GM18507 (cell line): ENCODE measurements around the gene CFAP20.

Experiments used
- DNase-seq: peaks from one replicate; pipeline ENCODE4 v3.0.0; 2011; ENCODE audit warnings: low read depth; ENCODE audit not compliant: insufficient read length; ENCODE audit errors: extremely low spot score
- FAIRE-seq: peaks from 2 replicates; lab custom pipeline; 2011; peaks lifted over from hg19 to GRCh38; lab: Jason Lieb, UNC

CFAP20 gene

DNA sequence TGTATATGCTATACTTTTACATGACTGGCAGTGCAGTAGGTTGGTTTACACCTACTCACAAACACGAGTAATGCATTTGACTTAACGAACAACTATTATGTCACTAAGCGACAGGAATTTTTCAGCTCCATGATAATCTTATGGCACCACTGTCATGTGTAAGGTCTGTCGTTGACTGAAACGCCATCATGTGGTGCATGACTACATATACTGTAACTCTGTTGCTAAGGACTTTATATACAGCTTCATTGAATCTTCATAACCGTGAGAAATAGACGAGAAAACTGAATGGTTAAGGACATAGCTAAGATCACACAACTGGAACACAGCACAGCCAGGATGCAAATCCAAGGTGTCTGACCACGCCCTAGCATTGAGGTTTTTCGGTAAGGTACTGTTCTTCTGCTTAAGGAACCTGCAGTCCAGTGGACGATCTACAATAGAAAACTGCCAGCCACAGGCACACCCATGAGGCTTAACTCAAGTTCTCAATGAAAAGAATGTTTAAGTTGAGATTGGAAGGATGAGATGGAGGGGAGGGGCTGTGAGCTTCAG is 3.3 kb downstream of the CFAP20 start:
- FAIRE-seq (no peak), DNase-seq (no peak)

DNA sequence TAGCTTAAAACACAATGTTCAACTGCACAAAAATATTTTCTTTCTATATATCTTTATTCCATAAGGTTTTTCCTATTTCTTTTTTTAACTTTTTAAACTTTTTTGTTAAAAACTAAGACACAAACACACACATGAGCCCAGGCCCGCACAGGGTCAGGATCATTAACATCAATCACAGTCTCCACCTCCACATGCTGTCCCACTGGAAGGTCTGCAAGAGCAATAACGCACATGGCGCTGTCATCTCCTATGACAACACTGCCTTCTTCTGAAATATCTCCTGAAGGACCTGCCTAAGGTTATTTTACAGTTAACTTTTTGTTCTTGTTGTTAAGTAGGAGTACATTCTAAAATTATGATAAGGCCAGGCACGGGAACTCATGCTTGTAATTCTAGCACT is 4.1 kb downstream of the CFAP20 start:
- FAIRE-seq = no peak

DNA sequence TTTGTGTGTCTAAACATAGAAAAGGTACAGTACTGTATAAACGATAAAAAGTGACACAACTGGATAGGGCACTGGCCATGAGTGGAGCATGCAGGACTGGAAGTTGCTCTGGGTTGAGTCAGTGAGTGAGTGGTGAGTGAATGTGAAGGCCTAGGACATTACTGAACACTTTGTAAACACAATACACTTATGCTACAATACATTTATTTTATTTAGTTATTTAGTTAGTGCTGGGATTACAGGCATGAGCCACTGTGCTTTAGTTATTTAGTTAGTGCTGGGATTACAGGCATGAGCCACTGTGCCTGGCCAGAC is 4.6 kb downstream of the CFAP20 start:
- no peak for DNase-seq
- no peak for FAIRE-seq

More for the DNA sequence above, 4.1 kb downstream of the CFAP20 start:
- DNase-seq = no peak

DNA sequence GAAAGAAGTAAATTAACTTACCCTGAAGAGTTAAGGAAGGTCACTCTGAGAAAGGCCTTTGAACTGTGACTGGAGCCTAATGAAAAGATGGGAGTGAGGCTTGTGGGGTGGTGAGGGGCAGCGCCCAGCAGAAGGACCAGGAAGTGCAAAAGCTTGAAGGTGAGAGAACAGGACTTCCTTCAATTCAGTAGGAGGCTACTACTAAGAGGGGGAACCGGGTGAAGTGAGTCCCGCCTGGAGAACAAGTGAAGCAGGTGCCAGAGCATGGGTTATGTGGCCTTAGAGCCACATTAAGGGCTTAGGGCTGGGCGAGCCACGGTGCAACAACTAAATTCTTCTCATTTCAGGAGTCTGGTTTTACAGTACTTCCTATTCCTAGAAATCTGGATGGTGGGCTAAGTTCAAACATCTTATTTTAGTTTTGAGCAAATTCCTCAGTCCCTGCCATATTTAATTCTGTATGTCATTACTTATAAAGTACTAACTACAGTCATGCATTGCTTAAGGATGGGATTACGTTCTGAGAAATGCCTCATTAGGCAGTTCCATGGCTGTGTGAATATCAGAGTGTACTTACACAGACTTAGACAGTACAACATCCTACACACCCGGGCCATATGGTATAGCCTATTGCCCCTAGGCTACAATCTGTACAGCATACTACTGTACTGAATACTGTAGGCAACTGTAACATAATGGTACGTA is 5.1 kb downstream of the CFAP20 start:
- no peak for FAIRE-seq
- no peak for DNase-seq

DNA sequence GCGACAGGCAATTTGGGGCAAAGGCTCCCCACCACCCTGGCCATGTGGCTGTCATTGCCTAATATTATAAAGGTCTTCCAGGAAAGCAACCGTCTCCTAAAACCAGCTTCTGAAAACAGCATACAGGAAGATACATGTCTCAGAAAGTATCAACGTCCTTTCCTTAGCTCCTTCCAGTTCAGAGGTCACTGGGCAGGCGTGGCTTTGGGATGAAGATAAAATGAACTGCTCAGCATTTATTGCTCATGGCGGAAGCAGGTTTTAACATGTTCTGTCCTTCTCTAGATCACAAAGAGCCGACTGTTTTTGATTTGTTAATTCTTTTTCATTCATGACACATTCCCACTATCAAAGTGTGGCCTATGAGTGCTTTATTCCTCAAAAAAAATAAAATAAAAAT is 8.0 kb downstream of the CFAP20 start:
- FAIRE-seq (no peak), DNase-seq (no peak)

DNA sequence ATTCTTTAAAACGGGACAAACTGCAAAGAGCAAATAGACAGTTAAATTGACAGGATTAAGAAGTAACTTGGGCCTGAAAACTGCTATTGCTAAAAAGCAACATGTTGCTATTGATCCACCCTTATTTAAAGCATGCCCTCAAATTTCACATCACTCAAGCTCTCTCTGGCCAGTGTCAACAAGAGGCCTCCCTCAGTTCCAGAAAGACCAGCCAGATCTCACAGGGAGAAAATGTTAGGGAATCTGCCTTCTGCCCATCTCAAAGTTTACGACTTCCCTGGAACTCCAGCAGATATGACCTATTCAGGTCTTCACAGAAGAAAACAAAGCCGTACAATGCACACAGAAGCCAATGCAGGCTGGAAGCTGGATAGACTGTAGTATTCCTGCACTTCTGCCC is 8.9 kb downstream of the CFAP20 start:
- DNase-seq (no peak), FAIRE-seq (no peak)

DNA sequence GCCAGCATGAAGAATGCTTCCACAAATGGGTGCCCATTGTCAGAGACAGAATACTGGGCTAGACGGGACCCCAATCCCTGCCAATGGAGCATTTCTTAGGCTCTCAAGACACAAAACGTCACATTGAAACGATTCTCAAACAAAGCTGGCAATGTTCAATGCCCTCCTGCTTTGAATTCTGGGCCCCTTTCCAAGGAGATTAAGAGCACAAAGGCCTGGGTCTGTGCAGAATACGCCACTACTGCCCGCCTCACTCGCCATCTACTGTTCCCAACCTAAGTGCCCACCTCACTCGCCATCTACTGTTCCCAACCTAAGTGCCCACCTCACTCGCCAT is 9.7 kb downstream of the CFAP20 start:
- FAIRE-seq (no peak), DNase-seq (no peak)

DNA sequence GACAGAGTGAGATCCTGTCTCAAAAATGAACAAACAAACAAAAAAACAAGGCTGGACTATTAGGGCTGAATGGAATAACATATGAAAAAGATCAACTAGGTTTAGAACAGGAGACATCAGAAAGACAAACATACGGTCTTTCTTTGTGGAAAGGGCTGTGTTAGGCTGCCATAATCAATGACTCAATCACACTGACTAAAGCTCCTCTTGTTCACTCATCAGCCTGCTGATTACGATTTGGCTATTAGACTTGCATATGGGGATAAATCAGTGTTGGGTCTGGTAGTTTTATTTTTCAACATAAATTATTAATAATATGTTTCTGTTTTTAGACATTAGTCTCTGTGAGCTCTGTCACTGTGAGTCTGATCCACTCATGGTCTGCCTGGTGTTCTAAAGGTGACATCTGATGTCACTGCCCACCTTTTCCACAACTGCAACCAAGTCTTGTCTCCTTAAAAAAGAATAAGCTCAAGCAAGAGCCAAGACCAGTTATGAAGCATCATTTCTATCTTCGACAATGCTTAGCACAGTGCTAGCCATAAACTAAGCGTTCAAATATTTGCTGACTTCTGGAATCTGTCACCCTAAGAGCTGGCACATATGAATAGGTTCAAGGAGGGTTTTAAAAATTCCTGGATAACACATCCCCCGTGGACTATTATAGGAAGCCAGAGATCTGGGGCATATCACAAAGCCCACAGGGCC is 10.2 kb downstream of the CFAP20 start:
- FAIRE-seq = no peak
- no peak for DNase-seq

DNA sequence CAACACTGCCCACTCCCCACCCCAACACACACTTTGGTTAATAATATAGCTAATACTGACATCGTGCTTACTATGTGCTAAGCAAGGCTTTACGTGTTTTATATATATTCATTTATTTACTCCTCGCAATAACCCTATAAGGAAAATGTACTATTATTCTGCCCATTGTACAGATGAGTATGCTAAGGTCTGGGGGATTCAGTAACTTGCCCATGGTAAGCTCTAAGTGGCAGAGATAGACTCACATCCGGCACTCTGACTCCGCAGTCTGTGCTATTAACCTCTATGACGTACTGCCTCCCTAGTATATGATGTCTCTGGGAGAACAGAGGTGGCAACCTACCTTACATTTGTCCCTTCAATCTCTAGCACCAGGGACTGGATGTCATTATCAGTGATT is 12.7 kb downstream of the CFAP20 start:
- FAIRE-seq (no peak), DNase-seq (no peak)

DNA sequence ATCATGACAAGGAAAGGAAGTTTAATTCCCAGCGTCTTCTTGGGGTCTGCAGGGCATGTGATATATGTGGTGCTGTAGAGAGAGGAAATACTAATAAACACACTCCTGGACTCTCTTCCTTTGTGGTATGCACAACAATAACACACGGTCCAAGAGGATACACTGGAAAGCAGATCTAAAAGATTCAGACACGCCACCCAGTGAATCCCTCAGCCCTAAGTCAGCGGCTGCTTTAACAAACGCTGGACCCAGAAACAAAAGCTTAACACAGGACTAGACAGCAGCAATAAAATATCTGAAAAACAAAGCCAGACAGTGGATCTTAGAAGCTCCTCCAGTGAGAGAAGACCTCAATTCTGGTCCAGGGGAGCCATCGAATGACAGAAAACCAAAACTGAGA is 13.1 kb downstream of the CFAP20 start:
- no peak for FAIRE-seq
- DNase-seq = no peak

DNA sequence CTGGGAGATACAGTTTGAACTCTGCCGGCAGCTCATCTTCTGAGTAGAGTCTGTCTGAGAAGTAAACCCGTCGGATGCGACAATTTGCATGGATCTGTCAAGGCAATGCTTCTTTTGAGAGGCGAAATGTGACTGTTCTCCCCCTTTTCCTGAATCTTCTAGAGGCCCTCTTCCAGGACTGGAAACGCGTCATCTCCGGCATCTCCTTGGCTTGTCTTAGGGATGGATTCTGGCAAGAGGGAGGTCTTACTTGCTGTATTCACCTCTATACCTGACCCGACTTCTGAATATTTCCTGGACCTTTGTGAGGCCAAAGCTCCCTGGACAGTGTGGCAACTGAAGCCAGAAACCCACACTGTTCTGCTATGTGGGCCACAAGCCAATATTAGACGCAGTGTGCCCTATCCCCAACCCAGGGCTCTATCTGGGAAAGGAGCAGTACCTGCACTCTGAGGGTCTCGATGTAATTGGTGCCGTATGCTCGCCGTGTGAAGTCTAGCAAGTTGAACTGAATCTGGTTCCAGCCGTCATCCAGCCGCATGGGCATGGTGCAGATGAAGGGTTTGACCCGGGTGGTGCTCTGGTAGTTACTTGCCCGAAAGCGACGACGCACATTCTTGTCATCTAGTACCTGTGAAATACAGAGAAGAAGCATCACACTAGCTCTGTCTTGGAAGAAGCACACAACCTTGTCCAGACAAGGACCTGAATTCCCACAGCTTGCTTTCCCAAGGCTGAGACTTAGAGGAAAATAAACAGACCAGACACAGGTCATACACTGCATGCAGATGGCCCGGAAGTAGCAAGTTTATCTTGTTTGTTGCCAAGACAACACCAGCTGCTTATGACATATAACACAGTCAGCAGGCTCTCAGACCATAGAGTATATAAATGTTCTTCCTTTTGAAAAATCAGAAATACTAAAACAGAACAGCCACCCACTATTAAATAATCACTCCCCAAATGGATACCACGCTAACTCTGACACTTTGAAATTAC is 14.1 kb downstream of the CFAP20 start:
- FAIRE-seq = no peak
- no peak for DNase-seq

DNA sequence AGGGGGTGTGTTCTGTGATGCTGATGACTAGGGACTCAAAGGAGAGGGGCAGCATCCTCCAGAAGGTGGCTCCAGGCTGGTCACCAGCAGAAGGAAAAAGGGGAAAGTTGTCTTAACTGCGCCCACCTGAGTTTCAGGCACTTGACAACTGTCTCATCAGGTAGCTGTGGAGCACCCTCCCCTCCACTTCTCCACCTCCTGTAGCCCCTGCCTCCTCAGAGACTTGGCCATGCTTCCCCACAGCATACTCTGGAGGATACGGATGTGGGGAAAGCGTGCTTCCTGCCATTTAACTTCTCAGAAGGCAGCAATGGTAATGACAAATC is 17.9 kb downstream of the CFAP20 start:
- no peak for DNase-seq
- no peak for FAIRE-seq

DNA sequence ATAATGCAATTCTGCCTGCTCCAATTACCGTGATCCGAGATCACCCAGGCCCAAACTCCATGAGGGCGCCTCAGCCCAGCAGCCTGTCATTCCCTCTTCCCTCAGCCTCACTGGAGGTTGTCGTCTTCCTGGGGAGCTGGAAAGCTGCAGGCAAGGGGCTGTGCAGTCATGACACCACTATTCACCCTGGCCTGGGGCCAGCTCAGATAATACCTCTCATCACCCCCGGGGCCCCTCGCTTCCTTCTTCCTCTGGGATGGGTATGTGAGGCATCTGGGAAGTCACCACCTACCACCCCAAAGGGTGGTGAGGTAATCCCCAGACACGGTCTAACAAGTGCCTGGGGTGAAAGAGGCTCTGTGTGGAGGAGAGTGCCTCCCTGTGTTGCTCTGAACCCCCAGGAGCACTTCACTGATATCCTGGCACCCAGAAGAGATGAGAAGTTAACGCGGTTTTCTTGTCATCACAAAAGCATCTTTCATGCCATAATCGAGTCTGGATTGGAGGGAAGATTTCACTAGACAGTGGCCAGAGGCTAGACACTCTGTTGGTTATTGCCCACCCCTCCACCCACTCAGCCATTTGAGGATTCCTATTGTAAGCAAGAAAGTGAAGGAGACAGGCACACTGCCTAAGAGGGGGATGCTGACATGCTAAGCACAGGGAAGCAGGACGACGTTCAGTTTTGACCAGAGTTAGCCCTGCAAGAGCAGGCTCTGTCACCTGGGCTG is 18.4 kb downstream of the CFAP20 start:
- FAIRE-seq (no peak), DNase-seq (no peak)

DNA sequence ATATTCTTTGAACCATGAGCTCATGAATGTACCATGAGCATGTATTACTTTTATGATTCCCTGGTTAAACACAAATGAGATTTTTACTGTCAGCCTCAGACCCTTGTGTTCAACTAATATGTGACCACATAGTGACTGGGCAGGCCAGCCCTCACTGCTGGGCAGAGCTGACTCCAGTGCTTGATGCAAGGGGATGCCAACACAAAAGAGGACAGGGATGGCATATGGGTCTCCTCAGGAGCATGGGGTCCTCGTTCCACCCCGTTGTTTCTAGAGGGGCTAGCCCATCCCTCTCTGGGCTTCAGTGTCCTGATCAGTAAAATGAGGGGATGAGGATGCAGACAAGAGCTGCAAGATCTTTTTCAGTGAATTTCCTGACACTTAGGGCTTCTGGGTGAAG is 19.3 kb downstream of the CFAP20 start:
- no peak for FAIRE-seq
- no peak for DNase-seq

DNA sequence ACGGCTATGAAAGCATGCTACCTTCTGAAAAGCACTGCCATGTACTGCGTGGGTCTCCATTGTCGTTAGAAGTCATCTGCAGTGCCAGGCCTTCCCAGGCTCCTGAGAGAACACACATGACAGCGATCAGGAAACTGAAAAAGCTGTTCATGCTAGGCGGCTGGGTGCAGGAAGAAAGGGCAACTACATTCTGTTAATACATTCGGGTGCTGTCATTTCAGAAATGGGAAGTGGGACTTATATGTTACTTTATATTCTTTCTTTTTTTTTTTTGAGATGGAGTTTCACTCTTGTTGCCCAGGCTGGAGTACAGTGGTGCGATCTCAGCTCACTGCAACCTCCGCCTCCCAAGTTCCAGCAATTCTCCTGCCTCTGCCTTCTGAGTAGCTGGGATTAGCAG is 19.9 kb downstream of the CFAP20 start:
- DNase-seq (no peak), FAIRE-seq (peak; percentile 63)

DNA sequence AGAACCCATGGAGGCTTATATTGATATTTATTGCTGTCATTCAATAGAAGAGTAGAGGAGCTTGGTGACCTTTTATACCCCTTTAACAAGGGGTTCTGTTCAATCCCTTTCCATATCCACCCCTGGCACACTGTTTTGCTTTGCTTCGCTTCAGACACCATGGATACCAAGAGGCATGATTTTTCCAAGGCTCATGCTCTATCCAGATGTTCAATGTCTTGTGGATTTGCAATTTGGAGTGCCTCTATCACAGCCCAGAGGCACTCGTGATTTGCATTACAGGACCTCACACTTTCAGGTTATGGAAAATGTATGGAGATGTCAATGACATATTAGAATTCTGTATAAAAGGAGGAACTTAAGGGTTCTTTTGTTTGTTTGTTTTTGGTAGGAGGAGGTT is 21.5 kb downstream of the CFAP20 start:
- DNase-seq = no peak
- FAIRE-seq = no peak

DNA sequence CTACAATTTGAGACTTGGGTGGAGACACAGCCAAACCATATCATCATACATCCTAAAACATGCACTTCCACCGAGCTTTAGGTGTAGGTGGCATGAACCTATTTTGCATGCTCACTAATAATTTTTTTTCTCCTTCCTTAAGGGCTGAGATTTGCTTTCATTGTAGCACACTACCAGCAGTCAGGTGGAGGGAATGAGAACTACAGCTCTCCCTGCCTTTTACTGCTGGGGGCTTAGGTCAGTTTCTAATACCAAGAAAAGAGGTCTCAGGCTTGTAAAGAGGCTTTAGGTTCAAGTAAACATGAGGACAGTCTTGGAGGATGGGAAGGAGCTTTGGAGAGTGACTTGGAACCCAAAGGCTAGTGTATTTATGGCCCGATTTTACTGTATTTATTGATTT is 22.0 kb downstream of the CFAP20 start:
- FAIRE-seq = no peak

DNA sequence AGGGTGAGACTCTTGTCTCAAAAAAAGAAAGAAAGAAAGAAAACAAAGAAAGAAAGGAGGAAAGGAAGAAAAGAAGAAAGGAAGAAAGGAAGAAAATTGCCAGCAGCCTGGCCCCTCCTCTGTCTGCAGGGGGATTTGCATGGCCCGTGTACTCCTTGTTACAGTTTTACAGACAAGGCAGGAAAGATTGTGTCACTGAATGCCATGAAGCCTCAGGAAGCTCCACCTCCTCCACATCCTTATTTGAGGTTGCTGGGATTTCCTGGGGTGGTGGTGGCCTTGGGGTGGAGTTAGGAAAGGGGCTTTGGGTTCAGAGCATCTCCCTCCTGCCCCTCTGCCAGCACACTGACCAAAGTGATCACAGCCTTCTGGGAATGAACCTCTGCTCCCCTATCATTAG is 23.6 kb downstream of the CFAP20 start:
- FAIRE-seq = peak; percentile 73

More for the DNA sequence above, 22.0 kb downstream of the CFAP20 start:
- no peak for DNase-seq

DNA sequence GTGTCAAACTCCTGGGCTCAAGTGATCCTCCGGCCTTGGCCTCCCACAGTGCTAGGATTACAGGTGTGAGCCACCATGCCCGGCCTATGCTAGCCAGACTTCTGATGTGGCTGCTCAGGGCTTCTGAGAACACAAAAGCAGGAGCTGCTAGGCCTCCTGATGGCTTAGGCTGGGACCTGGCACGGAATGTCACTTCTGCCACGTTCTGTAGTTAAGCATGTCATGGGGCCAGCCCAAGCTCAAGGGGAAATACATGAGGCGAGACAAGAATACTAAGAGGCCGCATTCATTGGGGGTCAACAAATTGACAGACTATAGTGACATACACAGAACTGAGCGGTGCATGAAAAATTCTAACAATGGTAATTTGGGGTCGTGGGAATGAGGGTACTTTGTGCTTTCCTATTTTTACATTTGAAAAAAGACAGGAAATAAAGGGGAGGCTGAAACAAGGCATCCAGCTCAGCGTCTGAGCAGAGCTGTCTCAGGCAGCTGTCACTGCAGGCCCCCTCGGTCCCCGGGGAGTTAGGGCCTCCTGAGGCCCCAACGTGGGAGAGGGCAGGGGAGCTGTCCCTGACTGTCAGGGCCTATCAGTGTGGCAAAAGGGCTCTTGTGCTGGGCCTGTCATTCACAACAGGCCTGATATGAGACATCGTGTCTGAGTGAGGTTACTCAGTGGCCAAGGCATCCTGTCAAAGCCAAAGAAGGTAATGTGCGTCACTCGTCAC is 26.4 kb downstream of the CFAP20 start:
- FAIRE-seq (peak; percentile 72), DNase-seq (no peak)

More for the DNA sequence above, 23.6 kb downstream of the CFAP20 start:
- no peak for DNase-seq
